Suppressor macrophage treated with lipopolysaccharide for 4 hours (primary cell): Measurements from ENCODE around the gene GSG1L.
A peak's percentile ranks its signal among the peaks of the same experiment; 100 is the strongest.

Experiments
- DNase-seq: peaks from one replicate; pipeline ENCODE4 v3.0.0-alpha.2; 2020

The GSG1L gene

GRCh38 chr16:27805828-27806351 is 257.6 kb downstream of the GSG1L start:
- no peak for DNase-seq

DNA sequence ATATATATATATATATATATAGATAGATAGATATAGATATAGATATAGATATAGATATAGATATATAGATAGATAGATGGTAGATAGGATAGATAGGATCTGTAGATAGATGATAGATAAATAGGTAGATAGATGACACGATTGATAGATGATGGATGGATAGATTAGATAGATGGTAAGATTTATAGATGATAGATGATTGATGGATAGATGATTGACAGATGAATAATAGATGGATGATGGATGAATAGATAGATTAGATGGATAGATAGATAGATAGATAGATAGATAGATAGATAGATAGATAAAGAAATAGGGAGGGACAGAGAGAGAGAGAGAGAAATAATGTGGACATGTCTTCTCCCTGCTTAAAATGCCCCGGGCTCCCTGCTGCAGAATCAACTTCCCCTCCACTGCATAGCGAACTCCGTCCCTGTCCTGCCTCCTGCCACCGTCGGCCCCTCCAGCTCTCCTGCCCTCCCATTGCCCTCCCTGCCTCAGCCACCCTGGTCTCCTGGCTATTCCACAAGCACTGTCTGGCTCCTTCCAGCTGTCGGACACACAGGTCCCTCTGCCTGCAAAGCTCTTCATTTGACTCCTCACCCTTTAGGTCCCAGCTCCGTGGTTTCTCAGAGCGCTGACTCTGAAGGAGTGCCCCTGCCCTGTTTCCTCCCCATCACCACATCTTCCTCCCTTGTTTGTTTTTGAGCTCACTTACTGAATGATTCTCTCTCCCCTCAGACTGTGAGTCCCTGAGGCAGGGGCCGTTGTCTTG is 259.6 kb downstream of the GSG1L start:
- no peak for DNase-seq

DNA sequence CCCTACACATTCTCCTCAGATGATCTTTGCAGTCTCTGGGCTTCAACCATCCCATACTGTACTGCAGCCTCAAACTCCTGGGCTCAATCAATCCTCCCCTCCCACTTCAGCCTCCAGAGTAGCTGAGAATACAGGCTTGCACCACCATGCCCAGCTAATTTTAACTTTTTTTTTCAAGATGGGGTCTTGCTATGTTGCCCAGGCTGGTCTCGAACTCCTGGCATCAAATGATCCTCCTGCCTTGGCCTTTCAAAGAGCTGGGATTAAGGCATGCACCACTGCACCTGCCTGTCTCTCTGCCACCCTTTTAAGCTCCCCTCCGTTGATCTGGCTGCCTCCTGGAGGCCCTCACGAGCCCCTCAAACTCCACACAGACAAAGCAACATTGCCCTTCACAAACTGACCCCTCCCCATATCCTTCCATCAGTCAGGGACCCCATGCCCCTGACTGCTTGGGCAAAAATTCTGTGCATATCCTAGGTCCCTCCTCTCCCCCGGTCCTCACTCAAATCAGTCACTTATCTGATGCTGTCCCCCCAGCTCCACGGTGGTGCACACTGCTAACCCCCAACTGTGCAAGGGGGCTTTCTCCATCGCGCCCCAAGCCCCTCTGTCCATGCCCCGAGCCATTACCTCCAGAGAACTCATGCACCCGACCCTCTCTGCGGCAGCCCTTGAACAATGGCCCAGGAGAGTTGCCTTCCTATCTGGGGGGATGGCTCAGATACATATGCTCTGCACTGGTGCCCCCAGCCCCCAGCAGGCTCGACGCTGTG is 260.7 kb downstream of the GSG1L start:
- no peak for DNase-seq

DNA sequence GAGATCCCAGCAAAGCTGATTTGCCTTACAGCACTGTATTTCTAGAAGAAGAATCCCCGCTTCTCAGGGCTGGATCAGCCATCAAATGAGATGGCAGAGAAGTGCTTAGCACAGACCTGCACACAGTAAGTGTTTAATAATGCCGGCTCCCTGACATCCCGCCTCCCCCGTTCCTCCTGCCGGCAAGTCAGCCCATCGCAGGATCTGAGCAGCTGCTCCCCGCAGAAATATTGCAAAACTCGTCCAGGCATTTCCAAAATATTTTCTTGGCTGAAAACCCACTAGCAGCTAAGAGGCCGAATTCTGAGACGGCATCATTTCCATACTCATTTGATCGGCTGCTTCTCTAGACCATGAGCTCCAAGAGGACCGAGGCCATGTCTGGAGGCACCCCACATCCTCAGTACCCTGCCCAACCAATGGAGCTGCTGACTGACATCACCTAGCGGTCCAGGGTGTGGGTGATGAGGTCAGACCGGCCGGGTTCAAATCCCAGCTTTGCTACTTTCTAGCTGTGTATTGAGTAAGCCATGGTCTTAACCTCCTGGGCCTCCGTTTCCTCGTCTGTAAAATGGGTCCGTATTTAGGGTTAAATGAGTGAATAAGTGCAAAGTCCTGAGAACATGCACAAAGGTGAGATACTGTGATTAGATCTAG is 262.1 kb downstream of the GSG1L start:
- no peak for DNase-seq

DNA sequence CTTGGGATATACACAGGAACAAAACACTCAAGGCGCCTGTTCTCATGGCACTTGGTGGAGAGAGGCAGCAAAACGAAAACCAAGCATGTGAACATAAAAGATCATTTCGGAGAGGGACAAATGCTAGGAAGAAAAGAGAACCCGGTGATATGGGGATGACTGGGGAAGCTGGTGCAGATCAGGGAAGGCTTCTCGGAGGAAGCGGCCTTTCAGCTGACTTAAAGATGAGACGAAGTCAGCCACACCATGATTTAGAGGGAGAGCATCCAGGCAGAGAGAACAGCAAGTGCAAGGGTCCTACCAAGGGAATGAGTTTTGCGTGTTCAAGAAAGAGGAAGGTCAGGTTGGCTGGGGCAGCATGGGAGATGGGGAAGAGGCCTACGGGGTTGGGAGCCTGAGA is 262.7 kb downstream of the GSG1L start:
- DNase-seq, result no peak

GRCh38 chr16:27799896-27800295 is 263.6 kb downstream of the GSG1L start:
- no peak for DNase-seq

GRCh38 chr16:27798241-27798640 is 265.3 kb downstream of the GSG1L start:
- DNase-seq, result no peak

DNA sequence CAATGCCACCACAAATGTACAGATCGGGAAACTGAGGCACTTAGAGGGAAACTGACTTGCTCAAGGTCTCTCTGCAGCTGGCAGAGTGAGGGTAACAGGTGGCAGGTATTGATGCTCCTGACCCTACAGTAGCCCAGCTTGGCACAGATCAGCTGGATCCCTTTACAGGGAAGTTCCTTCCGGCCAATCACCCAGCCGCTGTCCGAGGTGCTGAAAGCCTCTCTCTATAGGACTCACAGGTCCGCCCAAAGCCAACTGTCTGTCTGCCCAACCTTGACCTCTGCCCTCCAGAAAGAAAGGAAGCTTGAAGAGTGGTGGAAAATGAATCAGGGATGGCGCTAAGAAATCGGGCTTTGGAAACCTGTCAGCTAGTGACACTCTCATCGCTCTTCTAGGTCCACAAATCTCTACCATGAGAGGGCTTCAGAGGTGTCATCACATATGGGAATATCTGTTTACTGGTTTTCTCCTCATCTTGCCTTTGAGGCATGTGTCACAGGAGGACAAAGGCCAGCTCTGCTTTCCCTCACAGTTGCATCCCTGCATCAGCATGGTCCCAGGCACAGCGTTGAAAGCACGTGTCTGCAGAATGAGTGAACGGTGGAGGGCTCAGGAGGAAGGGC is 267.4 kb downstream of the GSG1L start:
- DNase-seq, result peak; percentile 41

GRCh38 chr16:27793249-27793622 is 270.3 kb downstream of the GSG1L start:
- no peak for DNase-seq

DNA sequence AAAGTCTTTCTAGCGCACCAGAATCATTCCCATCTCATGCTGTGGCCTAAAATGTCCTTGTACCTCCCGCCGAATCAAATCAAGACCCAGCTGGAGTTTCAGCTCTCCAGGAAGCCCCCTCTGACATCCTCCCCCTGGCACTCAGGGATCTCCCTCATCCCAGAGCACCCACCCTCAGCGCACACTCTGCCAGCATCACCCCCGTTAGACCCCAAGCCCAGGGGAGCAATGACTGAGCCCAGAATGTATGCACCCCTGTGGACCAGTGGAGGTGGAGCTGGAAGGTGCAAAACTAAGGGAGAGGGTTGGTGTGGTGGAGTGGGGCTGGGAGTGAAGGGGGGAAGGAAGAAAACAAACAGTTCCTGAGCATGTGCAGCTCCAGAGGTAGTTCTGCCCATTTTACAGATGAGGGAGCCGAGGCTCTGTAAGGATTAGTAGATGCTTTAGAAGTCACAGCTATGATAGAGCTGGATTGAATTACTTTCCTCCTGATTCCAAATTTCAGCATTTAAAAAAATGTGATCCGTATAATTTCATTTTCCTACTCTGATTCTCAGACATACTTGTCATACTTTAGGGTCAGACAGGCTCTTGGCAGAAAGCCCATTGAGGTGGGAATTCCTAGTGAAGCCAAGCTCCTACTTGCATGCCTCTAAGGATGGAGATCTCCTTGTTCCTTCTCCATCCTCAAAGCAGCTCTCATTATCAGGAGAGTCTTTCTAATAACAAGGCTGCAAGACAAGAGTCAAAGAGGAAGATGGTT is 270.8 kb downstream of the GSG1L start:
- DNase-seq, result no peak

DNA sequence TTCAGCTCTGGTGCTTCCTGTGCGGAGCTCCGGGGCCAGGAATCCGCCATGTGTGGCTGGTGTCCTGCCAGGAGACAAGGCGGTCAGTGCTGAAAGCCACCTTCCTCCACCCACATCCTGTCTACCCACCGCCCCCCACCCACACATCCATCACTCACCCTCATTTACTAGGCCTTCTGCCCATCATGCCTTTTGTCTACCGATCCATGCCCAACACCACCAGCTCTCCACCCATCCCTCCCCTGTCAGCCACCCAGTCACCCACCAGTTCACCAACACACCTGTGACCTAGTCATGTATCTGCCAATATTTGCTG is 272.2 kb downstream of the GSG1L start:
- no peak for DNase-seq

DNA sequence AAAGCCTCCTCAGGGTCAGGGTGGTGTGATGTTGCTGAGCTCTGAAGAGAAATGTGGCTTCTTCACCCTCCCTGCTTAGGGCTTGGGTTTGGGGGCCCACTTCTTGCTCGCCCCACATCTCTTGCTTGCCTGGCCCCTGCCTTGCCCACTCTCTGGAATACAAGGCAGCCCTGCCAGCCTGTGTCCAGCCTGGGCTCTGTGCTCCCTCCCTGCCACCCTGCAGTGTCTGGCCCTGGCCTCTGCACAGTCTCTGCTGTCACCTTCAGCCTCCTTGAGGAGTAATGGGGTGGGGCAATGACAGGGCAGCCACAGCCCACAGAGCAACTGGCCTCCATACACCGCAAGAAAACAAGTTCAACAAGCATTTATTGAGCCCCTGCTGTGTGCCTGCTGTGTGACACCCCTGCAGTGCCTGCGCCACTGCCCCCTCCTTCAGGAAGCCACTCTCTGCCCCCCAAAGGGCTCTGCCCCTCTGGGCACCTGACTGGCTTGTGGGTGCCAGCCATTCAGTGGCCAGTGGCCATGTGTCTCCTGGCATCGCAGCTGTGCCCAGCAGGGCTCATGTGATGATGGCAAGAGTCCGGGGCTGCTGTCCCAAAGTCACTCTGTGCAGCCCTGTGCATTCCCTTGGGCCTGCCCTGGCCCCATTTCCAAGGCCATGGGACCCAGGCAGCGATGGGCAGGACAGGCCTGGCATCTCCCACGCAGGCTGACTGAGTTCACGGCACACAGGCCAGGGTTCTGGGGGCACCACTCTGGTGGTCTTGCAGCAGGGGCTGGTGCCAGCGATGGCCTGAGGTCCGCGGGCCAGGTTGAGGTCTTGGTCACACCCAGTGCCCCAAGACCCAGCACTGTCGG is 272.7 kb downstream of the GSG1L start:
- DNase-seq, result no peak

DNA sequence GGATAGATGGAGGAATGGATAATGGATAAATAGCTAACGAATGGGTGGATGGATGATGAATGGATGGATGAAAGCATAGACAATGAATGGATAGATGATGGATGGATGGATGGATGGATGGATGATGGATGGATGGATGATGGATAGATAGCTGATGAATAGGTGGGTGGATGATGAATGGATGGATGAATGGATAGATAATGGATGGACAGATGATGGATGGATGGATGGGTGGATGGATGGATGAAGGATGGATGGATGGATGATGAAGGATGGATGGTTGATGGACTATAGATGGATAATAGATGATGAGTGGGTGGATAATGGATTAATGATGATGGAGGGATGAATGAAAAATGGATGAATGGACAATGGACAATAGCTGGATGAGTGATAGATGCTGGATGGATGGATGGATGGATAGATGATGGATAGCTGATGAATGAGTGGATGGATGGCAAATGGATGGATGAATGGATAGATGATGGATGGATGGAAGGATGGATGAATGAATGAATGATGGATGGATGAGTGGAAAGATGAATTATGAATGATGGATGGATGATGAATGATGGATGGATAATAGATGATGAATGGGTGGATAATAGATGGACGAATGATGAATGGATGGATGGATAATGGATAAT is 273.8 kb downstream of the GSG1L start:
- DNase-seq, result no peak

- no peak for DNase-seq
Observed at GRCh38 chr16:27789150-27789549, 274.4 kb downstream of the GSG1L start.

DNA sequence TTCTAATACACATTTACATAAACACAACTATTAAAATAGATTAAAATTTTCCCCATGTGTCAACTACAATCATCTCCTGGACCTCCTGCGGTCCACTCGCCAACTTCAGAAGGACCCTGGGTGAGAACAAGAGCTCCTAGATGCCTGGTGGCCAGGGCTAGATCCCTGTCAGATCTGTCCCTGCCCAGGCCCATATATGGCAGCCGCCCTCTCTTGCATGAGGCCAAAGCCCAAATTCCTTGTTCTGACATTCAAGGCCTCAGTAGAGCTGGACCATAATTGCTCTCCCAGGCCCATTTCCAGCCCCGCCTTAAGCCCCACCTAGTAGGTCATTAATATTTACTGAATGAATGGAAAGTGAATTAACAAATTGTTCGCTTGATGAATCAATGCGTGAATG is 275.8 kb downstream of the GSG1L start:
- no peak for DNase-seq

DNA sequence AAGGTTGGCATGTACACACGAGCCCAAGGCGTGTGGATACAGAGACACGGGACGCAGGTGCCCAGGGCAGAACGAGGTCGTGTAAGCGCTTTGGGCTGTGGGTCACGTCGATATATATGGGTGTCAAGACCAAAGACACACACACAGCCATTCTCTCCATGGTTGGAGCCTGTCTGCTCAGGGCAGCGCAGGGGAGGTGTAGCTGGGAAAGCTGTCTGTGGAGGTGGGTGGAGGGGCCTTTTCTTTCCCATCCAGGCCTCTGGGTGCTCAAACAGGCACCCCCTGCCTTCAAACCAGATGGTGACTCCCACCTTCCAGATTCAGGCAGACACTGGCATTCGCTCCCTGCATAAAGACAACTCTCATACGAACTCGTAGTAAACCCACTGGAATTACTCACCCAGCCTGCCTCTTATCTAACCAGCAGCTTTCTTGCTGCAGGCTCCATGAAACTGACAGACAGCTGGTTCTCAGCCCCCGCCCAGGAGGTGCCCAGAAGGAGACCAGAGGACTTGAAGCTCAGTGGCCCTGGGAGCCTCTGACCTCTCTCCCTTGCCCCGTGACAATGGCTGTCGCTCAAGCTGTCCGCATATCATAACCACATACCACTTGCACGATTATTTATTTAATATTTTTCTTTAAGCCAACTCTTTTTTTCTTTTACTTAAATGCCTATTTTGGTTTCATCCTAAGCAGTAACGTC is 276.4 kb downstream of the GSG1L start:
- DNase-seq, result no peak

GRCh38 chr16:27786221-27786922 is 277.1 kb downstream of the GSG1L start:
- DNase-seq, result no peak

DNA sequence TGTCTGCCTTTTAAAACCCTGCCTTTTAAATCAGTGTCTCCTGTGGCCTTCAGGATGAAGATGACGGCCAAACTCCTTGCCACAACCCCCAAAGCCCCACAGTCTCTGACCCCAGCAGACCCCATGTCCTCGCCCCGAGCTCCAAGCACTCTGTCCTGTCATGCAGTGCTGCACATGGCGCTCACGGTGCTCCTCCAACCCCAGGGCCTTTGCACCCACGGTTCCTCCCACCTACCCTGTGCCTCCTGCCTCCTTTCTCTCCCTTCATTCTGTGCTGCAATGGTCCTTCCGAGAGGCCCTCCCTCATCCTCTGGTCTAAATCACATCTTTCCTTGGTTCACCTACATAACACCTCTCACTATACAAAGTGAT is 278.2 kb downstream of the GSG1L start:
- no peak for DNase-seq

DNA sequence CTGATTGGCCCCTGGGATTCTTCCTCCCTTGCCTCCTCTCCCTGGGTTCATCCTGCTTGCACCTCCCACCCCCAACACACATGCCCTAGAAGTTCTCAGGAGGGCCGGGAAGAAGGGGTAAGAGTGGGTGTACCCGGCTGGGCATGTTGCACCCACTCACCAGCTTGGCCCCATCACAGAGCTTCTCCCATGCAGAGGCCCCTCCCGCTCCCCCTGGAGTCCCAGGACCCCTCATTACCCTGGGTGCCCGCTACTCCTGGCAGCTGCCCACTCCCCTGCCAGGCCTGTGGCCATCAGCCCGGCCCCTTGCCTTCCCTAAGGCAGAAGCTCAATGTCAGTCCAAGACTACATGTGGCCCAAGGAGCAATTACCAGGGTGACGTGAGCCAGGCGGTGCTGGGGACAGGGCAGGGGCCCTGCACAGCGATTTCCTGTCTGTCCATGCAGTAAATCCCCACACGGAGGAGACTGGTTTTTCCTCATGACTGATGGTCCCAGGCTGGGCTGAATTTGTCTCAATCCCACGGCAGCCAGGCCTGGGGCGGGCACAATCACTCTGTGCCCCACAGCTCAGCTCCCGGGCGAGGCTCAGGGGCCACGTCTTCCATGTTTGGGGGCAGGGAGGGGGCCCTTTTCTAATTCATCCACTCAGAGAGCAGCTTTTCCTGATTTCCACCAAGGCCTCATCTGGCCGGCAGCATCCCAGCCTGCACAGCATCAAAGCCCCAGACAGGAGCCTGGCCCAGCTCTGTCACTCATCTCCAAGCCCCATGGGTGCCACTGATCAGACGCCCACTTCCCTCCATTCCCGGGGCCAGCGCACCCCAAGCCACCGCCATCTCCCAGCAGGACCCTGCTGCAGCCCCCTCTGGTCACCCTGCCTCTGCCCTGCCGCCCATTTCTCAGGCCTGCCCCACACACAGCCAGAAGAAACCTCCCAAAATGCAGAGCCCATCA is 278.9 kb downstream of the GSG1L start:
- DNase-seq, result no peak
